Right lobe of liver (tissue), 6 donors: Measurements from ENCODE around the gene SORD. TPM values are rescaled to one million over a fixed set of nuclear protein-coding genes. Genes with fewer than 3 reads are reported as not detected.

ENCODE experiments used
- ATAC-seq, 4 donors: fragments of 200-7000 bp; cut with Tn5 transposase; one replicate each; pipeline ENCODE4 v1.9.1; 2020; ENCODE audit warnings: mild to moderate bottlenecking in 4 of 4, moderate library complexity in 4 of 4
- DNase-seq, 3 donors: peaks; one replicate each; pipeline ENCODE4 v3.0.0-alpha.2; 2020
- H3K27ac ChIP-seq, 3 donors: fragments of 200-600 bp; one replicate each; pipeline ENCODE4 v1.8.0; 2022
- H3K27me3 ChIP-seq, 2 donors: fragments of 200-600 bp; one replicate each; pipeline ENCODE4 v1.8.0; 2022
- H3K36me3 ChIP-seq, 4 donors: fragments of 200-600 bp; sonication (generic) in 1 of 4; one replicate each; pipeline versions ENCODE4 v1.5.1 to v1.8.0; 2017 to 2022; ENCODE audit warnings: control low read depth in 1 of 4
- H3K4me1 ChIP-seq, 4 donors: fragments of 200-600 bp; sonication (generic) in 1 of 4; one replicate each; pipeline versions ENCODE4 v1.5.1 to v1.8.0; 2017 to 2022; ENCODE audit warnings: control low read depth in 1 of 4
- H3K4me3 ChIP-seq, 3 donors: fragments of 200-600 bp; one replicate each; pipeline ENCODE4 v1.8.0; 2022
- H3K9me3 ChIP-seq, 4 donors: fragments of 200-600 bp; sonication (generic) in 1 of 4; one replicate each; pipeline versions ENCODE4 v1.5.1 to v1.8.0; 2017 to 2022; ENCODE audit warnings: control low read depth in 1 of 4
- POLR2A ChIP-seq: fragments of 450-650 bp; IDR thresholded peaks from one replicate; pipeline ENCODE4 v1.6.1; 2017; ENCODE audit warnings: antibody characterized with exemption, mild to moderate bottlenecking
- WGBS: methylation state at CpG from one replicate; pipeline ENCODE4 v1.1.6; 2018; ENCODE audit warnings: low coverage, low lambda C conversion rate; ENCODE audit not compliant: insufficient coverage; ENCODE audit errors: missing lambda C conversion rate; 5-methylcytosine and 5-hydroxymethylcytosine counted together
- intact Hi-C, 2 donors: fragments of 100-400 bp; cut with DNase I; formaldehyde crosslinking; loops; one replicate each; pipeline versions ENCODE4 v1.11.2 to v1.14.1; 2022
- small RNA-seq, 2 experiments: library from RNA; depleted of rRNA; stranded (forward); fragments of <200 nt; gene quantifications; one replicate each; pipeline ENCODE3, GENCODE V24; 2016
- total RNA-seq, 6 experiments: library from RNA; depleted of rRNA in 2 of 6; stranded (reverse); fragments of >200 nt in 2 of 6; fragmentation: NEBNext Ultra II Directional in 3 of 6; extraction: Animal tissue kit (Norgen Biotek cat#: 25700) in 3 of 6; gene quantifications; one replicate each; pipeline versions ENCODE4 v1.1.0 to v1.2.4, GENCODE V29; 2016 to 2023
- TF ChIP-seq, protein P1 (sequence below), 4 donors: fragments of 200-600 bp in 3 of 4; fragments of 450-650 bp in 1 of 4; IDR thresholded peaks; one replicate each; pipeline versions ENCODE4 v1.5.1 to v1.8.0; 2016 to 2022; ENCODE audit warnings: antibody characterized with exemption in 4 of 4, mild to moderate bottlenecking in 2 of 4
- donor health status: DM: no; HTN: yes; CAD: no.
- donor health status: DM: no; HTN: no; CAD: no.
- donor health status: DM: no; HTN: no; CAD: no.
- donor health status: DM: no; HTN: yes; CAD: no.
- donor health status: DM: no; HTN: yes; CAD: no.

Gene SORD
- total RNA-seq, 6 experiments from 2014 or later = 87.1 to 380 (median 236) TPM

DNA sequence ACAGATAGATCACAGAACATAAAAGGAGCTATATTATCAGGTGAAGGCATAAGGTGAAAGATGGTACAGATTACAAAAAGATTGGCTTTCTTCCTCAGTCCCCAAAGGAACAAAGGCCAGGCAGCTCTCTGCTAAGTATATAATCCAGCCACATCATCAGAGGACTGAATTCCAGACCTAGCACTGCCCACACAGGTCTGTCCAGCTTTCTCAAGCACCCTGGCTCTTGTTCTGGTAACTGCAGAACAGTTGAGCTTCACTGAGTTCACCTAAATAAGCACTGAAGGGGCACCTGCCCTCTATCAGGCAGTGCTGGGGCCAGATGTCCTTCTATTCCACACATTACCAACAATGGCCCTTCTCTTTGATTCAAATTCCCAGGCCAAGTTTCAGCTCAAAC lies 100.4 kb downstream of the SORD start:
- Histone ChIP-seq H3K4me3 (no peak overlapping the region), H3K27ac (no peak overlapping the region), H3K36me3 (no peaks in the 10 kb centered on the region), H3K9me3 (no peaks in the 10 kb centered on the region), H3K27me3 (no peaks in the 10 kb centered on the region), H3K4me1 (no peaks in the 10 kb centered on the region)
- DNase-seq (peak in 1 of 3 donors; percentile 12), ATAC-seq (no peak)
- intact Hi-C loops = no loop called here
- no peak for TF ChIP-seq POLR2A
- TF ChIP-seq, protein P1, sequence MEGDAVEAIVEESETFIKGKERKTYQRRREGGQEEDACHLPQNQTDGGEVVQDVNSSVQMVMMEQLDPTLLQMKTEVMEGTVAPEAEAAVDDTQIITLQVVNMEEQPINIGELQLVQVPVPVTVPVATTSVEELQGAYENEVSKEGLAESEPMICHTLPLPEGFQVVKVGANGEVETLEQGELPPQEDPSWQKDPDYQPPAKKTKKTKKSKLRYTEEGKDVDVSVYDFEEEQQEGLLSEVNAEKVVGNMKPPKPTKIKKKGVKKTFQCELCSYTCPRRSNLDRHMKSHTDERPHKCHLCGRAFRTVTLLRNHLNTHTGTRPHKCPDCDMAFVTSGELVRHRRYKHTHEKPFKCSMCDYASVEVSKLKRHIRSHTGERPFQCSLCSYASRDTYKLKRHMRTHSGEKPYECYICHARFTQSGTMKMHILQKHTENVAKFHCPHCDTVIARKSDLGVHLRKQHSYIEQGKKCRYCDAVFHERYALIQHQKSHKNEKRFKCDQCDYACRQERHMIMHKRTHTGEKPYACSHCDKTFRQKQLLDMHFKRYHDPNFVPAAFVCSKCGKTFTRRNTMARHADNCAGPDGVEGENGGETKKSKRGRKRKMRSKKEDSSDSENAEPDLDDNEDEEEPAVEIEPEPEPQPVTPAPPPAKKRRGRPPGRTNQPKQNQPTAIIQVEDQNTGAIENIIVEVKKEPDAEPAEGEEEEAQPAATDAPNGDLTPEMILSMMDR (IDR thresholded peaks at IDR 0.05) = no peak

DNA sequence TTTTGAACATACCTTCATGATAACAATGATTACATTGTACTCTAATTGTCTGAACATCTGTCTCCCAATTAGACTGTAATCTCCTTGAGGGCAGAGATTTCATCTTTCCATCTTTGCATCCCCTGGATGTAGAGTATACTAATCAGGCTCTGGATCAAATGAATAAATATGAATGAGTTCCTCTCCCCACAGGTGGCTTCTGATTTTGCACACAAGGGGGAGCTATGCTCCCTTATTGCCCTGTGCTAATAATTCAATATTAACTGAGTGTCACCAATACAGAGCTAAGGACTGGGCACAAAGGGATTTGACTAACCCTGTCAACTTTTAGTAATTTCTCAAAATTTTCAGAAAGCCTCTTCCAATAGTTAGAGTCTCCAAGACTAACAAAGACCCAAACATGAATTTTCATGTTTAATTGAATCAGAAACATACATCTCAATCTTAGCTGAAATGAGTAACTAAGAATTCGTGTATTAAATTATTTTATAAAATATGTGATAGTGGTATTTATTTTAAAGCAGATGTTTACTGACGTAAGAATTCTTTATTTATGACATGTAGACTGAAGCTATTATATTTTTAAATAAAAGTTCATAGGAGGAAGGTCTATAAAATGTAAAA lies 103.7 kb downstream of the SORD start:
- intact Hi-C loops = no loop called here
- DNase-seq = no peak
- ATAC-seq = peak; percentile 78 to 80 (median 79)
- TF ChIP-seq POLR2A = no peak
- TF ChIP-seq, protein P1 (IDR thresholded peaks at IDR 0.05) = peak; percentile 63 to 84 (median 80)
- H3K4me3 ChIP-seq = no peak overlapping the region
- WGBS = 43% methylated on average over 2 of the region's 2 CpGs
- H3K27ac ChIP-seq = no peak overlapping the region
- peaks cover 0 to 10% of the 10 kb centered on the region in 2 donors for H3K27me3 ChIP-seq
- H3K9me3 ChIP-seq = no peaks in the 10 kb centered on the region
- H3K4me1 ChIP-seq = peaks cover 0 to 4% (median 0%) of the 10 kb centered on the region in 4 donors
- H3K36me3 ChIP-seq = no peaks in the 10 kb centered on the region

Small RNA genes within 50 kb of the gene (small RNA-seq; reads per million reads assigned to genes)
- gene RF00019 (0 reads per million in 2 experiments), gene RNU1-78P (0 reads per million in 2 experiments), gene RNU6-966P (0 reads per million in 2 experiments)

Other genes starting within 250 kb of the SORD start
- gene TERB2, start 66.5 kb upstream of the SORD start, total RNA-seq = under 1 TPM in 1 of 6 experiments, not detected in 5; 0.32 TPM
- gene DUOX2, start 91.0 kb downstream of the SORD start, total RNA-seq = under 1 TPM in 5 of 6 experiments, not detected in 1; 0.02 to 0.93 (median 0.25) TPM
- 1 to 10 TPM in 1 of 6 experiments, not detected in 5; 1.4 TPM for gene DUOXA2, start 91.1 kb downstream of the SORD start, total RNA-seq
- gene DUOXA1, start 106.7 kb downstream of the SORD start, total RNA-seq = not detected
- 1 to 10 TPM in 1 of 6 experiments, under 1 TPM in 2, not detected in 3; 0.06 to 1.4 (median 0.19) TPM for gene DUOX1, start 106.8 kb downstream of the SORD start, total RNA-seq
- 10 to 100 TPM; 12.7 to 23.5 (median 15.1) TPM for gene SHF, start 164.8 kb downstream of the SORD start, total RNA-seq
- gene SLC28A2, start 229.0 kb downstream of the SORD start, total RNA-seq = under 1 TPM in 4 of 6 experiments, not detected in 2; 0.04 to 0.81 (median 0.19) TPM